Mammary epithelial cell (primary cell): Measurements from ENCODE around the gene RYR1.

ENCODE experiments used
- CTCF ChIP-seq, 2 donors: IDR thresholded peaks in 1 of 2; conservative IDR thresholded peaks in 1 of 2; 2 replicates each; pipeline ENCODE4 v1.5.1; 2011 to 2012; ENCODE audit warnings: inconsistent platforms in 2 of 2, low read length in 2 of 2, mild to moderate bottlenecking in 2 of 2, control low read depth in 1 of 2, low read depth in 1 of 2; ENCODE audit not compliant: insufficient read depth in 1 of 2; ENCODE audit errors: extremely low read depth in 1 of 2
- EZH2 ChIP-seq: IDR thresholded peaks from 2 replicates; pipeline ENCODE4 v1.6.1; 2012; ENCODE audit warnings: low read length, inconsistent platforms, borderline replicate concordance

- TF ChIP-seq CTCF (conservative IDR thresholded peaks at IDR 0.05 in 1 of 2, IDR thresholded peaks at IDR 0.05 in 1 of 2; ENCODE audit: extremely low read depth in 1 of 2, insufficient read depth in 1 of 2, low read depth in 1 of 2, low read length in 2 of 2) (no peak), EZH2 (no peak)
These were observed 131.6 kb downstream of the RYR1 start for GRCh38 chr19:38564981-38565690.
